HepG2 (cell line): ENCODE results near the gene LGALS4. TPM values are rescaled to one million over a fixed set of nuclear protein-coding genes. Genes with fewer than 3 reads are reported as not detected.

Experiments
- ATAC-seq: fragments of 200-7000 bp; cut with Tn5 transposase; 3 replicates; pipeline ENCODE4 v1.9.1; 2020; ENCODE audit warnings: mild to moderate bottlenecking, moderate library complexity
- BruUV-seq: library from RNA; stranded (reverse); fragments of 400-500 nt; replicated peaks from 2 replicates; lab custom pipeline; 2021; lab: Mats Ljungman, UMichigan
- CTCF ChIA-PET: fragments of 300-600 bp; formaldehyde crosslinking; extraction: SDS; loops from one replicate; lab custom pipeline; 2021; ENCODE audit warnings: low total read pairs, inconsistent platforms, low intra/inter-chr PET ratio; lab: Yijun Ruan, JAX
- POLR2A ChIA-PET: fragments of 350-600 bp; sonication (Branson Sonifier 250); formaldehyde crosslinking; loops from one replicate; lab custom pipeline; 2020; ENCODE audit warnings: antibody characterized with exemption, inconsistent platforms; lab: Yijun Ruan, JAX
- DNase-seq: peaks from one replicate; pipeline ENCODE4 v3.0.0-alpha.2; 2015; ENCODE audit warnings: low spot score
- FAIRE-seq: peaks from 3 replicates; lab custom pipeline; 2011; peaks lifted over from hg19 to GRCh38; lab: Jason Lieb, UNC
- H2AFZ ChIP-seq: one replicate; pipeline ENCODE4 v1.6.1; 2011; ENCODE audit warnings: low read length, inconsistent platforms
- H3K27ac ChIP-seq: fragments of 300-600 bp; 3 replicates; pipeline ENCODE4 v1.8.0; 2011; ENCODE audit warnings: mixed run types, mild to moderate bottlenecking, mixed read lengths, low read length, inconsistent platforms; ENCODE audit not compliant: insufficient read depth; ENCODE audit errors: extremely low read length
- H3K27me3 ChIP-seq, 2 experiments: fragments of 200-600 bp in 1 of 2; 2 replicates in 1 of 2; 3 replicates in 1 of 2; pipeline versions ENCODE4 v1.6.0 to v1.8.0; 2011; ENCODE audit warnings: low read length in 2 of 2, mild to moderate bottlenecking in 2 of 2, moderate library complexity in 2 of 2, inconsistent platforms in 1 of 2; ENCODE audit not compliant: insufficient read depth in 2 of 2, control insufficient read depth in 1 of 2
- H3K36me3 ChIP-seq, 2 experiments: fragments of 200-600 bp in 1 of 2; replicated peaks in 1 of 2; 2 replicates in 1 of 2; 3 replicates in 1 of 2; pipeline versions ENCODE4 v1.5.1 to v1.8.0; 2011; ENCODE audit warnings: low read length in 2 of 2, inconsistent platforms in 1 of 2; ENCODE audit not compliant: insufficient read depth in 2 of 2, control insufficient read depth in 1 of 2
- H3K4me1 ChIP-seq: 2 replicates; pipeline ENCODE4 v1.5.1; 2012; ENCODE audit warnings: low read length, inconsistent platforms; ENCODE audit not compliant: insufficient read depth
- H3K4me2 ChIP-seq: 2 replicates; pipeline ENCODE4 v1.6.0; 2011; ENCODE audit warnings: low read depth, low read length, inconsistent platforms
- H3K4me3 ChIP-seq, 3 experiments: fragments of 200-600 bp in 1 of 3; sonication (generic), shearing (Covaris generic) in 1 of 3; replicated peaks in 1 of 3; 2 replicates each; pipeline ENCODE4 v1.5.1; 2011 to 2016; ENCODE audit warnings: low read length in 3 of 3, inconsistent platforms in 2 of 3, low read depth in 2 of 3, mild to moderate bottlenecking in 2 of 3, control low read depth in 1 of 3, mixed read lengths in 1 of 3; ENCODE audit not compliant: insufficient read depth in 1 of 3
- H3K79me2 ChIP-seq: one replicate; pipeline ENCODE4 v1.6.1; 2011; ENCODE audit warnings: low read length, inconsistent platforms; ENCODE audit not compliant: insufficient read depth
- H3K9ac ChIP-seq: 2 replicates; pipeline ENCODE4 v1.6.0; 2011; ENCODE audit warnings: mild to moderate bottlenecking, low read depth, low read length, inconsistent platforms; ENCODE audit not compliant: insufficient read depth
- H3K9me3 ChIP-seq: 2 replicates; pipeline ENCODE4 v1.5.1; 2012; ENCODE audit warnings: mild to moderate bottlenecking, low read length
- H4K20me1 ChIP-seq: 2 replicates; pipeline ENCODE4 v1.6.0; 2011; ENCODE audit warnings: inconsistent platforms, mild to moderate bottlenecking, low read length, moderate library complexity; ENCODE audit not compliant: insufficient read depth
- ASH2L ChIP-seq: fragments of 300-600, 200-600 bp; sonication (generic); IDR thresholded peaks from 2 replicates; pipeline ENCODE4 v1.7.0; 2017; ENCODE audit warnings: low read depth, mild to moderate bottlenecking, moderate library complexity, mixed read lengths, low read length; ENCODE audit not compliant: insufficient read length
- ELK4 ChIP-seq: sonication (generic); formaldehyde crosslinking; IDR thresholded peaks from 2 replicates; pipeline ENCODE4 v1.9.0; 2021; ENCODE audit warnings: missing genetic modification reagents, borderline replicate concordance
- GMEB1 ChIP-seq: sonication (generic); formaldehyde crosslinking; IDR thresholded peaks from 2 replicates; pipeline ENCODE4 v1.5.1; 2020; ENCODE audit warnings: missing genetic modification reagents, mild to moderate bottlenecking, borderline replicate concordance
- MTF2 ChIP-seq: sonication (generic); formaldehyde crosslinking; IDR thresholded peaks from 2 replicates; pipeline ENCODE4 v1.5.0; 2020; ENCODE audit warnings: missing genetic modification reagents, borderline replicate concordance
- PAXIP1 ChIP-seq: sonication (generic); formaldehyde crosslinking; conservative IDR thresholded peaks from 2 replicates; pipeline ENCODE4 v1.4.0; 2020; ENCODE audit warnings: mild to moderate bottlenecking, missing genetic modification reagents, moderate library complexity
- POGZ ChIP-seq: sonication (generic); formaldehyde crosslinking; IDR thresholded peaks from 2 replicates; pipeline ENCODE4 v1.4.0; 2020; ENCODE audit warnings: mild to moderate bottlenecking, missing genetic modification reagents
- POLR2A ChIP-seq, 2 experiments: IDR thresholded peaks; 2 replicates each; pipeline ENCODE4 v1.6.1; 2011; ENCODE audit warnings: low read depth in 2 of 2, low read length in 2 of 2, mild to moderate bottlenecking in 1 of 2, moderate library complexity in 1 of 2; ENCODE audit not compliant: insufficient read depth in 1 of 2
- POLR2AphosphoS5 ChIP-seq: IDR thresholded peaks from 2 replicates; pipeline ENCODE4 v1.6.1; 2012; ENCODE audit warnings: low read depth, low read length
- POLR2G ChIP-seq: fragments of 200-400 bp; formaldehyde crosslinking; IDR thresholded peaks from 2 replicates; pipeline ENCODE4 v1.6.1; 2018; ENCODE audit warnings: mild to moderate bottlenecking, low read depth, low read length, moderate library complexity
- SOX5 ChIP-seq: IDR thresholded peaks from 2 replicates; pipeline ENCODE4 v1.6.1; 2016; ENCODE audit warnings: borderline replicate concordance
- U2AF1 ChIP-seq: fragments of 200-400 bp; formaldehyde crosslinking; optimal IDR thresholded peaks from 2 replicates; pipeline ENCODE3; 2017; ENCODE audit warnings: mild to moderate bottlenecking, low read depth, low read length
- ZFP36L1 ChIP-seq: sonication (generic); formaldehyde crosslinking; IDR thresholded peaks from 2 replicates; pipeline ENCODE4 v1.8.0; 2022; ENCODE audit warnings: mild to moderate bottlenecking, missing genetic modification reagents, moderate library complexity
- ZNF101 ChIP-seq: sonication (generic); formaldehyde crosslinking; IDR thresholded peaks from 2 replicates; pipeline ENCODE4 v1.4.0; 2020; ENCODE audit warnings: mild to moderate bottlenecking, low read depth, missing genetic modification reagents, borderline replicate concordance
- ZNF552 ChIP-seq: sonication (generic); formaldehyde crosslinking; IDR thresholded peaks from 2 replicates; pipeline ENCODE4 v1.9.0; 2022; ENCODE audit warnings: missing genetic modification reagents, mild to moderate bottlenecking, borderline replicate concordance
- ZSCAN29 ChIP-seq: sonication (generic); formaldehyde crosslinking; conservative IDR thresholded peaks from 2 replicates; pipeline ENCODE4 v1.4.0; 2020; ENCODE audit warnings: mild to moderate bottlenecking, missing genetic modification reagents
- WGBS: methylation state at CpG from one replicate; pipeline ENCODE4 v1.1.6; 2017; ENCODE audit warnings: low lambda C conversion rate; 5-methylcytosine and 5-hydroxymethylcytosine counted together
- in situ Hi-C: cut with HindIII; loops from 2 replicates; pipeline ENCODE4 v1.10.0; 2017; ENCODE audit warnings: low pct_unique_long_range_greater_than_20kb; ENCODE audit not compliant: extremely low pct_ligation_motif_present
- intact Hi-C: fragments of 100-400 bp; cut with micrococcal nuclease; formaldehyde crosslinking; loops from one replicate; pipeline ENCODE4 v1.10.0; 2022; ENCODE audit not compliant: unreplicated experiment
- polyA plus RNA-seq, 8 experiments: library from polyadenylated mRNA; depleted of rRNA in 3 of 8; stranded (reverse) in 7 of 8; unstranded in 1 of 8; fragments of >200 nt; fragmentation: Illumina TruSeq in 4 of 8; extraction: Trizol in 4 of 8; gene quantifications; 2 replicates each; pipeline versions ENCODE4 v1.2.1 to v1.2.3, GENCODE V29; 2011 to 2016; ENCODE audit warnings: low read depth in 4 of 8, missing spikeins in 1 of 8, mixed read lengths in 1 of 8; ENCODE audit not compliant: insufficient read depth in 1 of 8
- total RNA-seq, 5 experiments: library from RNA; depleted of rRNA; stranded (reverse); fragments of >200 nt; fragmentation: Illumina TruSeq; extraction: Trizol; gene quantifications; 2 replicates each; pipeline ENCODE4 v1.2.3, GENCODE V29; 2016; ENCODE audit warnings: low read depth in 1 of 5

Gene LGALS4
- total and polyA plus RNA-seq, 2 of the 13 experiments (the other 11 are each of a cell fraction or from before 2014, with no cell fraction given) = 0.24 to 0.71 TPM

GRCh38 chr19:38765214-38765613, 47.5 kb downstream of the LGALS4 start (continued):
- TF ChIP-seq U2AF1 (no peak), ZNF552 (CRISPR knock-in tag) (no peak)

GRCh38 chr19:38763795-38764220, 48.9 kb downstream of the LGALS4 start:
- Histone ChIP-seq H3K36me3 (no peaks in the 10 kb centered on the region), H3K4me2 (peak overlapping the region; percentile 52), H3K9ac (peak overlapping the region; percentile 67), H3K27me3 (no peaks in the 10 kb centered on the region), H3K79me2 (peaks cover 15% of the 10 kb centered on the region), H3K27ac (peak overlapping the region; percentile 91), H3K4me1 (peaks cover 59% of the 10 kb centered on the region), H3K4me3 (peak overlapping the region in 2 of 3 experiments; percentile 27 to 41; a peak in 2 of 6 replicates), H3K9me3 (no peaks in the 10 kb centered on the region), H4K20me1 (no peaks in the 10 kb centered on the region), H2AFZ (no peak overlapping the region)
- CTCF ChIA-PET = no interaction called here
- 7% methylated on average over 3 of the region's 3 CpGs for WGBS
- intact Hi-C loops = no loop called here
- DNase-seq (peak; percentile 41), ATAC-seq (peak; percentile 69), FAIRE-seq (peak; percentile 8)
- POLR2A ChIA-PET = interaction anchor here (0.7 to 1.7 kb wide), 14 partner anchors 11 to 136 kb away, joined by 3 to 16 read pairs (median 4); partner anchors contain the start of genes ACTN4, ECH1, NFKBIB and SIRT2
- BruUV-seq = no TSS peak
- in situ Hi-C loops = no loop called here
- TF ChIP-seq POLR2G (0 out of 2 replicates have a peak, but pooled peaks have one; percentile 42), ELK4 (CRISPR knock-in tag) (no peak), POLR2A (IDR thresholded peaks at IDR 0.05; ENCODE audit: insufficient read depth in 1 of 2, low read depth in 2 of 2, low read length in 2 of 2) (peak in 1 of 2 experiments; percentile 46; a peak in 1 of 4 replicates), ZNF101 (CRISPR knock-in tag) (no peak), ZSCAN29 (no peak), GMEB1 (no peak), POLR2AphosphoS5 (peak; percentile 63), SOX5 (CRISPR knock-in tag) (peak; percentile 7; the same call in 1 of the 2 replicates), POGZ (CRISPR knock-in tag) (peak; percentile 27; the same call in 1 of the 2 replicates), MTF2 (CRISPR knock-in tag) (no peak), ASH2L (peak; percentile 56), ZFP36L1 (CRISPR knock-in tag) (no peak), PAXIP1 (CRISPR knock-in tag) (peak; percentile 77)
